Dedifferentiated amniotic fluid mesenchymal stem cell (primary cell): ENCODE data around the gene MYO1G.

ENCODE experiments used
- DNase-seq: peaks from one replicate; pipeline ENCODE4 v3.0.0-alpha.2; 2016; ENCODE audit errors: extremely low spot score

MYO1G gene

DNA sequence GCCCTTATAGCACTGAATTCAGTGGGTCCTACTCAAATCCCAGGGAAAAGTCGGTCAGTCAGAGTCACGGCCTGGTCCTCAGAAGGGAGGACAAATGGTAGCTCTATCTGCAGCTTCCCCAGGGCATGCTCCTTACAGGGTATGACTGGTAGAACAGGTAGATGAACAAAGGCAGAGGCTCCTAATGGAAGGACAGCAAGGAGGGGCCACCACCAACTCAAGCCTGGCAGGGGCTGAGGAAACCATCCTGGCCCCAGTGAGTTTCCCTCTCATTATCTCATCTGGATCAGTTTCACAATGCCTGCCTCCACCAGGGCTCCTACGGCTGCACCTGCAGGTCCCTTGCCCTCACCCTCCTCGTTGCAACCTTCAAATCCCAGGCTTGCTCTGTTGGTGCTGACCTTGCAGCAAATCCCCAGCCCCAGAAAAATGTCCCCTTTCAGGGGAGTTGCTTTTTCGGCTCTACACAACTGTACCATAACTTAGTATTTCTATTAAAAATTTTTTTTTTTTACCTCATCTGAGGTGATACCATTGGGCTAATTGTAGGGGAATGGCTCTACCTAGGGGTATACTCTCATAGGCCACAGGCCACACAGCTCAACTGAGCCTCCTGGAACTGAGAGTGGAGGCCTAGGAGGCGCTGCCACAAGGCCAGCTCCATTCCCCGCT is 2.4 kb upstream of the MYO1G start:
- DNase-seq: no peak

DNA sequence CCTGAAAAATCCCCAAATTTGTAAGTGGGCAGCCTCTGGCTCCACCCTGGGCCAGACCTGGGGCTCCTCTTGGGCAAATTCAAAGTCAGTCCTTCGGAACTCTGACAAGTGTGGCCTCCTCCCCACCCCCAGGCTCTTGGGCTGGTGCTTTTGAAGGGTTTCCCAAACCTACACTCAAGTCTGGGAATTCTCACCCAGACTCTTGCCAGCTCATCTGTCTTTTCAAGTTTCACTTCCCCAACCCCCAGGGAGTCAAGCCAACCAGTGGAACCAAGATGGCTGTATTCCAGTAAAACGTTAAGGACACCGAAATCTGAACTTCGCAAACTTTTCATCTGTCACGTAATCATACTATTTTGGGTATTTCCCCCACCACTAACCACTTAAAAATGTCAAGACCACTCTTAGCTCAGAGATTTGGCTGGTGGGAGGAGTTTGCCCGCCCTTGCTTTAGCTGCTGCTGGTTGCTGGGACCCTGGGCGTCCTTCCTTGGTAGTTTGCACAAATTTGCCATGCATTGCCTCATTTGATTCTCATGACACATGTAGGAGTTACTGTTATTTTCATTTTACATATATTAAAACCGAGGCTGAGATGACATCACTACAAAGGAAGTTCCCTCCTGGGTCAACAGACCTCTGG is 1.7 kb upstream of the MYO1G start:
- no peak for DNase-seq

DNA sequence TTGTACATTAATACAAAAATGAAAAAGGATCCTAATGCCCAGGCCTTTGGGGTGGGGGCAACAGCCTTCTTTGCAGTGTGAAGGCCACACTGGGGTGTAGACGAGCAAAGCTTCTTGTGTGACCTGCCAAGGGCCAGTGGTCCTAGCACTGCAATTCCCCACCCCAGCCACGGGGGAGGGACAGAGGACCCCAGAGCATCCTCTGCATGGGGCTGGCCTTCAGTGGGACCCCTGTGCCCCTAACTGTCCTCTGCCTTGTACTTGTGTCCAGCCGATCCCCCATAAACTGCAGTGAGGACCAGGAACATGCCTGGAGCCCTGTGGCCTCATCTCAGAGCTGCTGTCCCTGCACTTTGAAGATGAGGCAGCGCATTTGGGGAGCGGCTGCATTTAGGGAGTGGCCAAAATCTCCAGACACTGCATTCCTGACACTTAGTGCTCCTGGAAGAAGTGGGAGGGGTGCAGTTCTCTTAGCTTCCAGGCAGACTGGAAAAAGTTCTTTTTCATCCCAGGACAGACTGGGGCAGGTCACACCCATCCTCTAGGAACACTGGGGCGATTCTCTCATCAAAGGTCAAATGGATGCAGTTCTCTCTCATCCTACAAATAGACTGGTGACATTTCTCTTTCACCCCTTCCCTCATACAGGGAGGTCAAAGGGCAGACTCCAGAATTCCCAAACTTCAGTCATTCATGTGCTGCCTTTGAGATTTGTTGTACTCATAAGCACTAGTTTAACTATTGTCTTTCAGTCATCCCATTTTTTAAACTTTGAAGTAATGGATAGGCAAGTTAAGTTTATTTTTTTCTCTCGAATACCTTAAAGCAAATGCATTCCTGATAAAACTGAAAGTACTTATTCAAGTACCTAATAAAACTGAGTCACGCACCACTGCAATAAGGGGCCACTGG is 922 bp upstream of the MYO1G start:
- no peak for DNase-seq

DNA sequence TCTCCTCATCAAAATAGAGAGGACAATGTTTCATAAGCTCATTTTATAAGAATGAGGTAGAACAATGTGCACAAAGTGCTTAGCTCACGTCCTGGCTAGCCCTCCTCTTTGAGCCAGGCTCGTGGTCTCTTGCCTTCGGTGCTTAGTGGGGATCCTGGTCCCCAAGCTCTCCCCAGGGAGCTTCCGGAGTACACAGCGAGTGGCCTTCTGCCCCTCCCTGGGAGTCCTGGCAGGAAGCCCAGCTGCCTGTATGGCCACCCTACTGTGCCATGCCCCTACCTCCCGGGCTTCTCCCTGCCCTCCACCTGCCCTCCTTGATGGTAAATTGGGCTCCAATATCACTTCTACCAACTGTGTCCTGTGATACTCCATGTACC is 868 bp downstream of the MYO1G start:
- DNase-seq: no peak

DNA sequence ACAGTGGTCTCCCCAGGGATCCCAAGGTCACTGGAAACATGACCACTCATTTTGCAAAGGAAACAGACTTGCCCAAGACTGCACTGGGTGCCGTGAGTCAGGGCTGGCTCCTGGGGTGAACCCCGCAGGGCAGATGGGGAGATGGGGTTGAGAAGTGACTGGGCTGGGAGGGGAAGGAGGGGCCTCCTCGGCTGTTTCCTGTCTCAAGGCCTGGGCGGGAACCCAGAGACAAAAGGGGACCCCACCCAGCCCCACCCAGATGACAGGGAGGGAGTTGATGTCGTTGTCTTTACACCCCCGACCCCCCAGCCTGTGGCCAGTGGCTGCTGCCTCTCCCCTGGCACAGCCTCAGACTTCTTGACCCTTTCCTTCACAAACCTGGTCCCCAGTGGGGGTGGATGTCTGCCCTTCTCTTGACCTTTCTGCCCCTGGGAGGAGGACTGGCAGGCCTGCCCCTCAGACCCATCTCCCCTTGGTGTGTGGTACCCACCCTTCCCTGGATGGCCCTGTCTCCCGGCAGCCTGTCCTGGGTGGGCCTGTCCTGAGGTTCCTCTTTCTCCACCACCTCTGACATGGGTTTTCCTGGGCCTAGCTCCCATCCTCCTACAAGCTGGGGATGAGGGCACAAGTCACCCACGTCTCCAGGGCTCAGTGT is 1.4 kb downstream of the MYO1G start:
- no peak for DNase-seq

DNA sequence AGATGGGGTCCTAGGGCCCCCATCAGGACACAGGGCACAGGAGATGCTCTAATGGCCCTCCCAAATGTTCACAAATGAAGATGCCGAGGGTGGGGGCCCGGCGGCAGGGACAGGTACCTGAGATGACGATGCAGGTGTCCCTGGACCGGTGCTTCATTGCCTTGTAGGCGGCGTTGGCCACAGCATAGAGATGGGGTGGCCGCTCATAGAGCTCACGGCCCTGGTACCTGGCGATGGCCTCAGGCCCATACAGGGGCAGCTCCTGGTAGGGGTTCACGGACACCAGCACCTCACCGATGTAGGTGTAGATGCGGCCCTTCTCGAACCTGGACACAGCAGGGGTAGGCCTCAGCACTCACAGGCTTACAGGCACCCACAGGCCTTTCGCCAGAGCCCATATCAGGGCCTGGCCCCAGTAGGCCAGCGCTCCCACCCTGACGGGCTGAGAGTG is 2.0 kb downstream of the MYO1G start:
- DNase-seq: no peak

DNA sequence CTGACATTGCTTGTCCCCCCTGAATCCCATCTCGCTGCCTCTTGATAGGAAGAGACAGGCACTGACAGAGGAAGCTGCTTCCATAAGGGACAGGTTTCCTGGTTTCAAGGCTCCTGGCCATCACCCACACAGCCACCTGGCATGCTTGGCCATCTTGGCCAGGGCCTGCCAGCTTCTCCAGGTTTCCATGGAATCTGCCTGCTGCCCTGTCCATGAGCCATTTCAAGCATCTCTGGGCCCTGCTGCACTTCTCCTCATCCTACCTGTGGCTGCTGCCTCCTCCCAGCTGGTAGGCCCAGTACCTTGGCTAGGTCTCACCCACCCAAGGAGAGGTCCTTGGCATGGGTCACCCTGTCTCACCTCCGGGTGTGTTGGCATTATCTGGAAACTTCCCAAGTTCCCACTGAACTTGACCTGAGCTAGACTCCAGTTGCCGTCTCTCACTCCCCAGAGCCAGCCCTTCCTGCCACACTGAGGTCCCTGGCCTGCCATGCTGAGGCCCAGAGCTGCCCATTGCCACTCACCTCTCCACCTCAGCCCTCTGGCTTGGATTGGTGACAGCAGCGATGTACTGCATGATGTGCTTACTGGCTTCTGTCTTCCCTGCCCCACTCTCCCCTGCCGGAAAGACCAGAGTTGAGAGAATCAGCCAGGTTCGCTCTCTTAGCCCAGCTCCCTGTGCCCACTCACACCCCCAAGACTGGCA is 2.6 kb downstream of the MYO1G start:
- DNase-seq: no peak

DNA sequence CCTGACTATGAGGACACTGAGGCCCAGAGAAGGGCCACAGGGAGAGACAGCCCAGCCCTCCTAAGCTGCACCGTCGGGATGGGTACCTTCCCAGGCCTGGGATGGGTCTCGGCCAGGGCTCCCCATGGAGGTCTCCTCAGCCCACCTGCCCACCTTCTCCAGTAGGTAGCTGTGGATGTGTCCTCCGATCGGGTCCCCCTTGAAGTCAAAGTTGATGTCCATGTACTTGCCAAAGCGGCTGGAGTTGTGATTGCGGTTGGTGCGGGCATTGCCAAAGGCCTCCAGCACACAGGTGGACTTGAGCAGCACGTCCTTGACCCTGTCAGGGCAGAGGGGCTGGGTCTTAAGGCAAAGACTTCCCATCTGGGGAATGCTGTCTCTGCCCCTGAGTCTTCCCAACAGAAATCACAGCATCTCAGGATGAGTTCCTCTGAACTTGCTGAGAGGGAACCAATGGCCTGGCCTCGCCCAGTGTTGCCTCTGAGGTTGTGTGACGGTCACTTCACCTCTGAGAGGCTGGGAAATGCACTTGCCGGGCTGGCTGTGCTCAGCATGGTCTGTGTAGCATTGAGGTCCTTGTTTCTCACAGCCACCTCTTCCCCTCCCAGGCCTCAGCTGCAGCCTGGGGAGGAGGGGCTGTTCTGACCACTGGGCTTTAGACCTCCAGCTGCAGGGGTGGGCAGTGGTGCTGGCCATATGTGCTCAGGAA is 3.3 kb downstream of the MYO1G start:
- DNase-seq: no peak

DNA sequence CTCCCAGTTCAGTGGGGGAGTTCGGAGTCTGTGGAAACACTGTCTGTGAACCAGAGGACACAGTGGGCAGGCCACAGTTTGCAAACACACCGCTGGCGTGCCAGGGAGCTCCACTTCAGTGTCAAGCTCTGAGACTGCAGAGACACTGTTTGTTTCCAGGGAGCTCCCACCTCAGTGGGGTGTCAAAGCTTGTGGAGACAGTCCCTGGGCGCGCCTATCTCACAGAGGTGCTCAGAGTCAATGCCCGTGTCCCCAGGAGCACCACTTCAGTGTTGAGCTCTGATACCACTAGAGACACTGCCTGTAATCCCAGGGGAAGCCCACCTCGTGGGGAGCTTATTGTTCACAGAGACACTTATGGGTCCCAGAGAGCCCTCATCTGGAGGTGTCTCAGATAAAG is 4.3 kb downstream of the MYO1G start:
- DNase-seq: no peak

DNA sequence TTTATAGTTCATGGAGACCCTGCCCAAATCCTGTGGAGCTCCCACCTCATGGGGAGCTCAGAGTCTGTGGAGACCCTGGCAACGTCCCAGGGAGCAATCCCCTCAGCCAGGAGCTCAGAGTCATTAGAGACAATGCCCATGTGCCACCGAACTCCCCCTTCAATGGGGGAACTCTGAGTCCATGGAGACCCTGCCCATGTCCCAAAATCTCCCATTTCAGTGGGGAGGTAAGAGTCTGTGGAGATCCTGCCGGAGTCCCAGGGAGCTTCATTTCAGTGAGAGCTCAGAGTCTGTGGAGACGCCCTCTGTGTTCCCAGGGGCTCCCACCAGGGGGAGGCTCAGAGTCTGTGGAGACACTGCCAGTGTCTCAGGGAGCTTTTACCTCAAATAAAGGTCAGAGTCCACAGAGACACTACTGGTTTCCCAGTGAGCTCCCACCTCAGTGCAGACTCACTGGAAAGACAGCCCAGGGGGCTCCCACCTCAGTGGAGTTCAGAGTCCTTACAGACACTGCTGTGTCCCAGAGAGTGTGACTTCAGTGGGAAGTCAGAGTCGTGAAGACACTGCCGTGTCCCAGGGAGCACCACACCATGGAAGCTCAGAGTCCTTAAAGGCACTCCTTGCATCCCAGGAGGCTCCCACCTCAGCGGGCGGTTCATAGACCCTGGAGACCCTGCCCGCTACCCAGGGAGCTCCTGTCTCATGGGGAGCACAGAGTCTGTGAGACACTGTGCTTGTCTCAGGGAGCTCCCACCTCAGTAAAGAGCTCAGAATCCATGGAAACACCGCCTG is 5.0 kb downstream of the MYO1G start:
- no peak for DNase-seq

DNA sequence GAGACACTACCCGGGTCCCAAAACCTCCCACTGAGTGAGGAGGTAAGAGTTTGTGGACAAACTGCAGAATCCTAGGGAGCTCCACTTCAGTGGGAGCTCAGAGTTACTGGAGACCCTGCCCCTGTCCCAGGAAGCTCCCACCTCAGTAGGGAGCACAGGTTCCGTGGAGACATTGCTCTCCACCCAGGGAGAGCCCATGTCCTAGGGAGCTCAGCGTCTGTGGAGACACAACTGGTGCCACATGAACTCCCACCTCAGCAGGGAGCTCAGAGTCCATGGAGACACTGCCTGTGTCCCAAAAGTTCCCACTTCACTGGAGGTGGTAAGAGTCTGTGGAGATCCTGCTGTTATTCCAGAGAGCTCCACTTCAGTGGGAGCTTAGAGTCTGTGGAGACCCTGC is 6.3 kb downstream of the MYO1G start:
- no peak for DNase-seq

DNA sequence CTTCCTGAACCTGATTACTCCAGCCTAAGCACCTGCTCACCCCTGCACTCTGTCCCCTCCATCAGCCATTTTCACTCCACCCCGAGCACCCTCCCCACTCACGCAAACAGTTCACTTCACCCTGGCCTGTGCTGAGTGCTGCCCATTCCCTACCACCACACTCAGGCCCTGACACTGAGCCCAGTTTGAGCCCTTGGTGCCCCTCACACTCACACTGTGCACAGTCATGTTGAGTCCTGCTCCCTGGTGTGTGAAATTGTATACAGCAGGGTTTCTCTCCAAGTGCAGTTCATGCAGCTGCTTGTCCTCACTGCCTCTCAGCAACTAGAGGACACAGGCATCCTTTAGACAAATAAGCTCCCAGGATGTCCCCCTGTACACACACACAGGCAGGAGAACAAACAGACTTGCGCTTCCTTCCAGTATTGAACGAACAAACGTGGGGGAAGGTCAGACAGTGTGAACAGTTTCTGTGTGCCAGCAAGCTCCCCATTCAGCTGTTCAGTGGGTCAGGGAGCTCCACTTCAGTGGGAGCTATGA is 6.8 kb downstream of the MYO1G start:
- no peak for DNase-seq

DNA sequence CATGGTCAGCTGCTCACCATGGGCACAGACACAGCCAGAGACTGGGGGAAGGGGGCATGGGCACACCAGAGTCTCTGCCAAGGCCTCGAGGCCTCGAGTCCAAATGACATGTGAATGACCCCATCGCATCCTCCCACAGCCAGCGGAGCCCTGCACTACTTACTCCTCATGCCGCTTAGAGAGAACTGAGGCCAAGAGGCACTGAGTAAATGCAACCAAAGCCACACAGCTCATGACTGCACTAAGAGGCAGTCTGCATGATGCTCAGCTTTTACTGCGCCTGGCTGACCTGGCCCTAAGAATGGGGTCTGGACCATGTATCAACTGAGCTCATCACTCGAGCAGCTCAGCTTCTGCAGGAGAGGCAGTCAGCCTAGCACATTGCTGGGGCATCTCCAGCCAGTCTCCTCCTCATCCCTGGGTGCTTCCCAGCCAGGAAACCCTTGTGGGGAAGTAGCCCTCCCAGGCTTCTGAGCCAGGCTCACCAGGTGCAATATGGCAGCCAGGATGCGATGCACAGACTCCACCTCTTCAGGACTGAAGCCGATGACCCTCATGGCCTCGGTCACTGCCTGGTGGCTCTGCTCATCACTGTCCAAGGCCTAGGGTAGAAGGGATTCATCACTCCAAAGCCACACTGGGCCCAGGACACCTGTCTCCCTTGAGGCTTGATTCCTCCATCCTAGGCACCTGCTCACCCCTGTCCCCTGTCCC is 7.5 kb downstream of the MYO1G start:
- DNase-seq: no peak

DNA sequence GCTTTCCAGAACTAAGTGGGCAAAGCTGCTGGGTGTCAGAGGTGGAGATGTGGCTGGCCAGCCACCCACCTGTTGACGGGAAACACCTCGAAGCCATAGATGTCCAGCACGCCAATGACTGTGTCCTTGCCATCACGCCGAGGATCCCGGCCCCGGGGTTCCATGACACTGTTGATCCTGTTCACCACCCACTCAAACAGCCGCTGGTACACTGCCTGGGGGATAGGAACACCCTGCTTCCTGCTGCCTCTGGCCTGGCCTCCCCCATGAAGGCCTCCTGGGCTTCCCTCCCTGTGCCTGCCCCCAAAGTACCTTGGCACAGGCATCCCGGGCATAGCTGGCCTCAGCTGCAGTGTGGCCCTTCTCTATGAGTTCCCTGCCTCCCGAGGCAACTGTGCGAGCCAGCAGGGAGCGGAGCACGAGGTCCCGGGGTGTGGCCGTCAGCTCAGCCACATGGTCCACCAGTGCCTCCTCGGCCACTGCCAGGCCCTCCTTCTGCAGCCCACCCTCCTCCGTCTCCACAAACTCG is 8.2 kb downstream of the MYO1G start:
- no peak for DNase-seq

DNA sequence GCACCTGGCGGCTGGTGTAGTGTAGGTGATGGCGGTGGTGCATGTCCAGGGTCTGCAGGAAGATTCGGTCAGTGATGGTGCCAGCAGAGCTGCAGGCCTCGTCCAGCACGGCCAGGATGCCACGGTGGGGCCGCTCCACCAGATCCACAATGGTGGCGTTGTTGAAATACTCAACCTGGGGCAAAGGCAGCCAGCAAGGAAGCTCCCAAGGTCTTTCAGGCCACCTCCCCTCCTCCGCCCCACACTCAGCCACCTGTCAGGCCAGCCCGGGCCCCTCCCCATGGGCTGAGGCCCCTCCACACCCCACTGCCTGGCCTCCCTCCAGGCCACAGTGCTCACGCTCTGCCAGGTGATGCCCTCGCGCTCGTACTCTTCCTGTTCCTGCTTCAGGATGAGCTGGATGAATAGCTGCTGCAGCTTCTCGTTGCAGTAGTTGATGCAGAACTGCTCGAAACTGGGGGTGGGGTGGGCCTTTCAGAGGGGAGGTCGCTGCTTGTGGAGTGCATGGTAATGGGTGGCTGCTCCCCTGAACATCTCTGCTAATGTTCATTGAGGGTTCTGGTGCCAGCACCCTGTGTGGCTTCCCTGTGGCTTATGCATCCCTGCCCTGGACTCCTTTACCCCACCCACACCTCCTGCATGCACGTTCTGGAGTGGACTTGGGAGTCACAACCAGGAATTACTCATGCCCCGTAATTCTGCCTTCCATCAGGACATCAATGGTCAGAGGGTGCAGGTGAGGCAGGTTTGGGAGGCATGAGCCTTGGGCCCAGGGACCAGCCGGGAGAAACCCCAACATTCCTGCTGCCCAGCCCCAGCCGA is 8.9 kb downstream of the MYO1G start:
- no peak for DNase-seq

DNA sequence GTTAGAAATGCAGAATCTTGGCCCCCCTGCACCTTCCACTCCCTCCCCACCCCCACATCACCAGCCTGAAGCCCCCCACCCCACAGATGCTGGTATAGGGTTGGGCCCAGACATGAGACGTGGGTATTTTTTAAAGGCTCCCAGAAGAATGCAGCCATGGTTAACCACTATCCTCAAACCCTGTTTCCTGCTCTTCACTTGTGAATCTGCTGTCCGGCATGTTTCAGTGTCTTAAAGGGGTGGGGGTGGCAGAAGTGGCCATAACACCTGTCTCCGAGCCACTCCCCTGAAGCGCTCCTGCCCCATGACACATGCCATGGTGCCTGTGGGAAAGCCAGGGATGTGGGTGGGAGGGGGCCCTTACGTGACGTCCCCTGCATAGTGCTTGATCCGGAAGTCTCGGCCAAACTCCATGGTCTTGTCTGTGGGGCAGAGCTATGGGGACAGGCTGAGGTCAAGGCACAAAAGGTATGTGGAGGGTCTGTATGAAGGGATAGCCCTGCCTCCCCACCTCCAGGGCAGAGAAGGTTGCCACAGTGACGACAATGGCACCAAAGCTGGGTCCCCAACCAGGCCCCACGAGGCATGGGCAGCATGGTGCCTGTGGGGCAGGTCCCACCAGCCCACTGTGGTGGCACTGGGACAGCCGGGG is 9.6 kb downstream of the MYO1G start:
- DNase-seq: no peak
